Activated CD8-positive, alpha-beta memory T cell treated with anti-CD3 and anti-CD28 coated beads, Interleukin-2, amount 10 ng/mL, durations not matched to agents 7 days and 5 days (primary cell): ENCODE results near the gene ANXA4. TPM values are rescaled to one million over a fixed set of nuclear protein-coding genes. Genes with fewer than 3 reads are reported as not detected.
A peak's percentile ranks its signal among the peaks of the same experiment; 100 is the strongest.
"Not testable (repeated sequence)": the region's sequence is repeated elsewhere in the genome, so short reads cannot be mapped to it uniquely, and the experiment has no call there.

ENCODE experiments used
- ATAC-seq: fragments of 150-1000 bp; cut with Tn5 transposase; one replicate; pipeline ENCODE4 v1.10.0; 2021; ENCODE audit warnings: moderate library complexity
- CTCF ChIA-PET: fragments of 350-600 bp; sonication (Branson Sonifier 250); formaldehyde crosslinking; loops from one replicate; lab custom pipeline; 2021; ENCODE audit warnings: antibody characterized with exemption; lab: Charles Lee
- DNase-seq: peaks from one replicate; pipeline ENCODE4 v3.0.0-alpha.2; 2020
- H3K27ac Mint-ChIP-seq: one replicate; pipeline ENCODE4 v1.8.0; 2021; ENCODE audit warnings: mild to moderate bottlenecking, mixed read lengths
- H3K27me3 Mint-ChIP-seq: one replicate; pipeline ENCODE4 v1.8.0; 2021; ENCODE audit warnings: mixed read lengths
- H3K36me3 Mint-ChIP-seq: one replicate; pipeline ENCODE4 v1.8.0; 2021; ENCODE audit warnings: mild to moderate bottlenecking, mixed read lengths
- H3K4me1 Mint-ChIP-seq: one replicate; pipeline ENCODE4 v1.8.0; 2021; ENCODE audit warnings: mixed read lengths
- H3K4me3 Mint-ChIP-seq: one replicate; pipeline ENCODE4 v1.8.0; 2021; ENCODE audit warnings: mild to moderate bottlenecking, moderate library complexity, mixed read lengths
- H3K9me3 Mint-ChIP-seq: one replicate; pipeline ENCODE4 v1.8.0; 2022; ENCODE audit warnings: low read depth, mixed read lengths
- total RNA-seq, 2 experiments: library from RNA; stranded (reverse); gene quantifications; one replicate each; pipeline ENCODE4 v1.2.3, GENCODE V29; 2021

Gene ANXA4
- total RNA-seq, 2 experiments from 2014 or later: 56.1 to 66.6 TPM

DNA sequence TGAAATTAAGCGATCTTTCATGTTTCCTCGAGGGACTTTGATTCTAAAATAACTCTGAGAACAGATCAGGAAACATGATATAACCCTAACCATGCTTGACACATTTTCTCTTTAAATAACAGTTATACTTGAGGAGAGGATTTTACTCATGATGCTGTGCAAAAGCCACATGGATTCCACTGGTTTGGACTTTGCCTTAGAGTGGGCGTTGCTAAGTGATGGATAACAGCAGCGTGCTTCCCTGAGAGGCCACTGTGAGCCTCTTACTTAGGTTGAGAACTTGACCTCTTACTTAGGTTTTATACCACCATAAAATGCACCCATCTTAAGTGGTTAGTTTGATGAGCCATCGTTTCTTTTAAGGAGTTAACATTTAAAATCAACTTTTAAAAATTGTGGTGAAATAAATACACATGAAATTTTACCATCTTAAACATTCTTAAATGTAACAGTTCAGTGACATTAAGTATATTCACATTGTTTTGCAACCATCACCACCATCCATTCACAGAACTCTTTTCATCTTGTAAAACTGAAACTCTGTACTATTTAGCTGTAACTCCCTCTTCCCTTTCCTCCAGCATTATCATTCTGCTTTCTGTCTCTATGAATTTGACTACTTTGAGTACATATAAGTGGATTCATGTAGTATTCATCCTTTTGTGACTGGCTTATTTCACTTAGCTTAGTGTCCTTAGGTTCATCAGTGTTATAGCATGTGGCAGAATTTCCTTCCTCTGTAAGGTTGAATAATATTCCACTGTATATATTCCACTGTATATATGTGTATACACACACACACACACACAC, 22.6 kb downstream of the ANXA4 start:
- ATAC-seq (peak; percentile 54), DNase-seq (no peak)
- no peak overlapping the region for H3K4me3 Mint-ChIP-seq
- peaks cover 46% of the 10 kb centered on the region for H3K4me1 Mint-ChIP-seq
- CTCF ChIA-PET: interaction anchor here (1.1 kb wide), 1 partner anchor 52 kb away, joined by 6 read pairs; no protein-coding TSS in a partner anchor
- no peaks in the 10 kb centered on the region for H3K27me3 Mint-ChIP-seq
- no peaks in the 10 kb centered on the region for H3K9me3 Mint-ChIP-seq
- peak overlapping the region; percentile 74 for H3K27ac Mint-ChIP-seq
- H3K36me3 Mint-ChIP-seq: peaks cover 23% of the 10 kb centered on the region

- Mint-ChIP-seq H3K4me1 (peaks cover 50% of the 10 kb centered on the region), H3K9me3 (no peaks in the 10 kb centered on the region), H3K36me3 (peaks cover 23% of the 10 kb centered on the region), H3K27ac (peak overlapping the region; percentile 74), H3K4me3 (no peak overlapping the region), H3K27me3 (no peaks in the 10 kb centered on the region)
- CTCF ChIA-PET: interaction anchor here (1.1 kb wide), 1 partner anchor 52 kb away, joined by 6 read pairs; no protein-coding TSS in a partner anchor
- ATAC-seq: peak; percentile 10
- DNase-seq: no peak
Observed at GRCh38 chr2:69765096-69765380, 23.1 kb downstream of the ANXA4 start.

- no peaks in the 10 kb centered on the region for H3K9me3 Mint-ChIP-seq
- peaks cover 56% of the 10 kb centered on the region for H3K4me1 Mint-ChIP-seq
- DNase-seq (no peak), ATAC-seq (no peak)
- no peaks in the 10 kb centered on the region for H3K27me3 Mint-ChIP-seq
- peak overlapping the region; percentile 5 for H3K27ac Mint-ChIP-seq
- no peak overlapping the region for H3K4me3 Mint-ChIP-seq
- H3K36me3 Mint-ChIP-seq: peaks cover 25% of the 10 kb centered on the region
- CTCF ChIA-PET: interaction anchor here (1.1 to 1.6 kb wide), 2 partner anchors 41 to 63 kb away, joined by 3 to 5 read pairs; no protein-coding TSS in a partner anchor
Observed at GRCh38 chr2:69766014-69766413, 24.1 kb downstream of the ANXA4 start.

DNA sequence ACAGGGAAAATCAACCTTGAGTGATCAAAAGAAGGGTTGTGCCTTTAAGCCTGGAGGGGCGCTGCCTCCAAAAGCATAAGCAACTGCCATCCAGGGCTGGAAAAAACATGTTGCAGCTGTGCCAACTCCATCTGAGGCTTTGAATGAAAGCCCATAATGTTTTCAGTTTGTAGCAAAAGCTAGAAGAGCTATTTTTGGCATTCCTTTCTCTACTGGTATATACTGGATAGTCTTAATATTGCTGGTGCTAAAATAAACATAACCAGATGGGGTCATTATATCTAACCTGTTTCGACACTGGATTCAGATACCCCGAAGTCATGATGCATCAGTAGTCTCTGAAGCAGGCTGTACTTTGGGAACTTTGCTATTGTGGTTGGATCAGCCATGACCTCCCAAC, 25.1 kb downstream of the ANXA4 start:
- DNase-seq (no peak), ATAC-seq (no peak)
- Mint-ChIP-seq H3K9me3 (no peaks in the 10 kb centered on the region), H3K27me3 (no peaks in the 10 kb centered on the region), H3K27ac (no peak overlapping the region), H3K4me1 (peaks cover 66% of the 10 kb centered on the region), H3K4me3 (no peak overlapping the region), H3K36me3 (peaks cover 23% of the 10 kb centered on the region)
- CTCF ChIA-PET: interaction anchor here (1.6 kb wide), 1 partner anchor 62 kb away, joined by 3 read pairs; no protein-coding TSS in a partner anchor

DNA sequence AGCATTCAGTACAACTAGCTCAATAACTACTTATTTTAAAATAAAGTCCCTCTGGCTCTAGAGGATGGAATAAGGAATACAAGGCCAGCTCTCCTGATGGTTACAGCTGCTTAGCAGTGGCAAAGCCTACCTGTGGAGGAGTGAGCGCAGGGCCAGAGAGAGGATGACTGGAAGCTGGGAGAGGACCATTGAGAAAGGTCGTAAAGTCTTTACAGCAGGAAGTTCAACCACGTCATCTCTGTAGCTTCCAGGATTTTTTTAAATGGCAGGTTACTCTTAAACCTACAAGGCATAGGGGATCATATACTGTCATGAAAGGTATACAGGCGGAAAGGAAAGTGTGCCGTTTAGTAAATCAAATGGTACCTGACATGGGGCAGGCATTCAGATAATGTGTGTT, 26.3 kb downstream of the ANXA4 start:
- H3K4me3 Mint-ChIP-seq: no peak overlapping the region
- no peak for ATAC-seq
- peaks cover 72% of the 10 kb centered on the region for H3K4me1 Mint-ChIP-seq
- CTCF ChIA-PET: no interaction called here
- no peak for DNase-seq
- H3K36me3 Mint-ChIP-seq: peaks cover 18% of the 10 kb centered on the region
- no peak overlapping the region for H3K27ac Mint-ChIP-seq
- H3K9me3 Mint-ChIP-seq: no peaks in the 10 kb centered on the region
- no peaks in the 10 kb centered on the region for H3K27me3 Mint-ChIP-seq

GRCh38 chr2:69768789-69769188, 26.9 kb downstream of the ANXA4 start:
- DNase-seq: no peak
- peaks cover 72% of the 10 kb centered on the region for H3K4me1 Mint-ChIP-seq
- no peaks in the 10 kb centered on the region for H3K9me3 Mint-ChIP-seq
- CTCF ChIA-PET: no interaction called here
- no peak for ATAC-seq
- H3K27me3 Mint-ChIP-seq: no peaks in the 10 kb centered on the region
- H3K36me3 Mint-ChIP-seq: peaks cover 17% of the 10 kb centered on the region
- no peak overlapping the region for H3K27ac Mint-ChIP-seq
- no peak overlapping the region for H3K4me3 Mint-ChIP-seq

GRCh38 chr2:69769272-69769671, 27.3 kb downstream of the ANXA4 start:
- CTCF ChIA-PET: no interaction called here
- DNase-seq (no peak), ATAC-seq (no peak)
- Mint-ChIP-seq H3K4me3 (no peak overlapping the region), H3K27ac (peak overlapping the region; percentile 78), H3K27me3 (no peaks in the 10 kb centered on the region), H3K36me3 (peaks cover 15% of the 10 kb centered on the region), H3K4me1 (peaks cover 70% of the 10 kb centered on the region), H3K9me3 (no peaks in the 10 kb centered on the region)

GRCh38 chr2:69770193-69770702, 28.3 kb downstream of the ANXA4 start:
- DNase-seq (peak; percentile 71), ATAC-seq (peak; percentile 69)
- Mint-ChIP-seq H3K4me1 (peaks cover 70% of the 10 kb centered on the region), H3K27me3 (no peaks in the 10 kb centered on the region), H3K36me3 (peaks cover 15% of the 10 kb centered on the region), H3K27ac (peak overlapping the region; percentile 92), H3K4me3 (peak overlapping the region; percentile 23), H3K9me3 (no peaks in the 10 kb centered on the region)
- CTCF ChIA-PET: interaction anchor here (2.1 kb wide), 1 partner anchor 46 kb away, joined by 9 read pairs; no protein-coding TSS in a partner anchor

DNA sequence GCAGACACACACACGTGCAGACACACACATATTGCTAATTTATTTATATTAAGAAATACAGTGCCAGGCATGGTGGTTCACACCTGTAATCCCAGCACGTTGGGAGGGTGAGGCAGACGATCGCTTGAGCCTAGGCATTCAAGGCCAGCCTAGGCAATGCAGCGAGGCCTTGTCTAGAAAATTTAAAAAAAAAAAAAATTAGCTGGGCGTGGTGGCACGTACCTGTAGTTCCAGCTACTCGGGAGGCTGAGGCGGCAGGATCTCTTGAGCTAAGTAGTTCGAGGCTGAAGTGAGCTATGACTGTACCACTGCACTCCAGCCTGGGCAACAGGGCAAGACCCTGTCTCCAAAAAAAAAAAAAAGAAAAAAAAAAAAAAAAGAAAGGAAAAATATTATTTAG, 28.8 kb downstream of the ANXA4 start:
- ATAC-seq (no peak), DNase-seq (no peak)
- CTCF ChIA-PET: interaction anchor here (2.1 kb wide), 1 partner anchor 46 kb away, joined by 9 read pairs; no protein-coding TSS in a partner anchor
- Mint-ChIP-seq H3K4me1 (peaks cover 70% of the 10 kb centered on the region), H3K27me3 (no peaks in the 10 kb centered on the region), H3K9me3 (no peaks in the 10 kb centered on the region), H3K36me3 (peaks cover 19% of the 10 kb centered on the region), H3K27ac (peak overlapping the region; percentile 92), H3K4me3 (no peak overlapping the region)

GRCh38 chr2:69771461-69771860, 29.5 kb downstream of the ANXA4 start:
- CTCF ChIA-PET: interaction anchor here (1.3 to 2.1 kb wide), 2 partner anchors 27 to 47 kb away, joined by 3 to 9 read pairs; no protein-coding TSS in a partner anchor
- DNase-seq (no peak), ATAC-seq (no peak)
- Mint-ChIP-seq H3K9me3 (no peaks in the 10 kb centered on the region), H3K36me3 (peaks cover 20% of the 10 kb centered on the region), H3K27ac (peak overlapping the region; percentile 20), H3K4me1 (peaks cover 63% of the 10 kb centered on the region), H3K27me3 (no peaks in the 10 kb centered on the region), H3K4me3 (no peak overlapping the region)

DNA sequence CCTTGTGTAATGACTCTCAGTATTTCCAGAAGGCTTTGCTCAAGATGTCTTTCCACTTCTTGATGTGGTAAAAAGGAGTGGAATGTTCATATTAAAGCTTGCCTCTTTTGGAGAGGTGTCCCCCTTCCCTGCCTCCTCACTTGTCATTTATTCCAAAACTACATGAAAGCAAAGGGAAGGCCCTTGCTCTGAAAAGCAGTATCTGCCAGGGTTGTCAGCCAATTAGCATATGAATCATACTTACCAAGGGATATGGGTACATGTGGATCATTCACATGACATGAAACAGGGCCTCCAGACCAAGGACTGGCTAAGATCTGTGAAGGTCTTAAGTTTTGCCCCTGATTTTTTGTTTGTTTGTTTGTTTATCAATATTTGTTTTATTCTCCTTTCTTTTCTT, 31.3 kb downstream of the ANXA4 start:
- H3K9me3 Mint-ChIP-seq: peaks cover 4% of the 10 kb centered on the region
- CTCF ChIA-PET: interaction anchor here (1.0 kb wide), 2 partner anchors 17 to 48 kb away, joined by 3 to 4 read pairs; no protein-coding TSS in a partner anchor
- H3K4me3 Mint-ChIP-seq: no peak overlapping the region
- ATAC-seq (no peak), DNase-seq (no peak)
- peaks cover 30% of the 10 kb centered on the region for H3K36me3 Mint-ChIP-seq
- no peak overlapping the region for H3K27ac Mint-ChIP-seq
- no peaks in the 10 kb centered on the region for H3K27me3 Mint-ChIP-seq
- H3K4me1 Mint-ChIP-seq: peaks cover 55% of the 10 kb centered on the region

- peaks cover 45% of the 10 kb centered on the region for H3K4me1 Mint-ChIP-seq
- DNase-seq: not testable (repeated sequence)
Observed at GRCh38 chr2:69774258-69774983, 32.5 kb downstream of the ANXA4 start.

More at GRCh38 chr2:69774258-69774983, 32.5 kb downstream of the ANXA4 start:
- ATAC-seq: peak; percentile 16
- peaks cover 31% of the 10 kb centered on the region for H3K36me3 Mint-ChIP-seq
- CTCF ChIA-PET: interaction anchor here (0.6 to 1.5 kb wide), 3 partner anchors 19 to 383 kb away, joined by 3 to 4 read pairs (median 3); no protein-coding TSS in a partner anchor
- peak overlapping the region; percentile 78 for H3K27ac Mint-ChIP-seq
- H3K27me3 Mint-ChIP-seq, H3K9me3 Mint-ChIP-seq: not testable (repeated sequence)
- peak overlapping the region; percentile 40 for H3K4me3 Mint-ChIP-seq
